AG04450 (cell line): ENCODE results near the gene C4orf50. TPM values are rescaled to one million over a fixed set of nuclear protein-coding genes. Genes with fewer than 3 reads are reported as not detected.

ENCODE experiments used
- CTCF ChIA-PET: fragments of 300-600, 350-600 bp; formaldehyde crosslinking; extraction: SDS; loops from one replicate; lab custom pipeline; 2022; ENCODE audit warnings: antibody characterized with exemption, inconsistent platforms; lab: Charles Lee
- POLR2A ChIA-PET: fragments of 350-600 bp; formaldehyde crosslinking; extraction: SDS; loops from one replicate; lab custom pipeline; 2021; ENCODE audit warnings: antibody characterized with exemption, inconsistent platforms; lab: Yijun Ruan, JAX
- DNase-seq: peaks from one replicate; pipeline ENCODE4 v3.0.0-alpha.2; 2011; ENCODE audit warnings: low read depth, low spot score
- H3K27ac ChIP-seq: one replicate; pipeline ENCODE4 v1.5.1; 2012; ENCODE audit warnings: low read depth, low read length, control low read depth
- H3K27me3 ChIP-seq: one replicate; pipeline ENCODE4 v1.6.0; 2012; ENCODE audit warnings: low read length; ENCODE audit not compliant: control insufficient read depth, insufficient read depth
- H3K4me3 ChIP-seq: 2 replicates; pipeline ENCODE4 v1.5.1; 2011; ENCODE audit warnings: mild to moderate bottlenecking, low read depth, low read length, control low read depth
- H3K9me3 ChIP-seq: 2 replicates; pipeline ENCODE4 v1.5.1; 2012; ENCODE audit warnings: low read length; ENCODE audit not compliant: control insufficient read depth, insufficient read depth
- polyA minus RNA-seq: library from RNA; depleted of rRNA, polyadenylated mRNA; stranded (reverse); fragments of >200 nt; gene quantifications from 2 replicates; pipeline ENCODE4 v1.2.3, GENCODE V29; 2011; rRNA and poly(A)+ RNA removed
- polyA plus RNA-seq: library from polyadenylated mRNA; depleted of rRNA; stranded (reverse); fragments of >200 nt; gene quantifications from 2 replicates; pipeline ENCODE4 v1.2.3, GENCODE V29; 2011; rRNA removed
- TF ChIP-seq, protein P1 (sequence below): IDR thresholded peaks from 2 replicates; pipeline ENCODE4 v1.5.1; 2011; ENCODE audit warnings: low read depth, low read length, control low read depth, inconsistent platforms

C4orf50 gene
- not detected in 2 replicates for polyA plus RNA-seq
- not detected in 2 replicates for polyA minus RNA-seq

DNA sequence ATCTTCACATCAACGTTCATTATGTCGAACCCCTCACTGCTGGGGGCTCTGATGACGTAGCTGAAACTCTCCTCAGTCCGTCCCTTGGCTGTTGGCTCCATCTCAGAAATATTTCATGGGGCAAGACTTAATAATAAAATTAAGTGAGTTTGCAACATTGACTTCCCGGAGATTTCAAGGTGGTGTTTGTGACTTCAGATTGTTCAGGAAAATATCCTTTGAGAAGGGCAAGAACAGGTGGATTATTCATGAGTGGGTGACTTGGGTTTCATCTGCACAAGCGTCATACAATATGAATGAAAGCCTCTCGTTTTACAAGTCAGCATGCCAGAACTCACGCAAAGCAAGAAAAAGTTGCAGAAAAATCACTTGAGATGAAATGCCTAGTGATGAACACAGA lies at the start of gene C4orf50:
C4orf50 (minus strand) TSS at position 101 of the 400 bp plus-strand sequence.
- ChIA-PET CTCF (interaction anchor here (4.0 kb wide), 1 partner anchor 19 kb away, joined by 22 read pairs; no protein-coding TSS in a partner anchor), POLR2A (no interaction called here)
- TF ChIP-seq, protein P1, sequence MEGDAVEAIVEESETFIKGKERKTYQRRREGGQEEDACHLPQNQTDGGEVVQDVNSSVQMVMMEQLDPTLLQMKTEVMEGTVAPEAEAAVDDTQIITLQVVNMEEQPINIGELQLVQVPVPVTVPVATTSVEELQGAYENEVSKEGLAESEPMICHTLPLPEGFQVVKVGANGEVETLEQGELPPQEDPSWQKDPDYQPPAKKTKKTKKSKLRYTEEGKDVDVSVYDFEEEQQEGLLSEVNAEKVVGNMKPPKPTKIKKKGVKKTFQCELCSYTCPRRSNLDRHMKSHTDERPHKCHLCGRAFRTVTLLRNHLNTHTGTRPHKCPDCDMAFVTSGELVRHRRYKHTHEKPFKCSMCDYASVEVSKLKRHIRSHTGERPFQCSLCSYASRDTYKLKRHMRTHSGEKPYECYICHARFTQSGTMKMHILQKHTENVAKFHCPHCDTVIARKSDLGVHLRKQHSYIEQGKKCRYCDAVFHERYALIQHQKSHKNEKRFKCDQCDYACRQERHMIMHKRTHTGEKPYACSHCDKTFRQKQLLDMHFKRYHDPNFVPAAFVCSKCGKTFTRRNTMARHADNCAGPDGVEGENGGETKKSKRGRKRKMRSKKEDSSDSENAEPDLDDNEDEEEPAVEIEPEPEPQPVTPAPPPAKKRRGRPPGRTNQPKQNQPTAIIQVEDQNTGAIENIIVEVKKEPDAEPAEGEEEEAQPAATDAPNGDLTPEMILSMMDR: no peak
- Histone ChIP-seq H3K9me3 (no peaks in the 10 kb centered on the region), H3K27ac (no peak within 1 kb of the TSS), H3K4me3 (no peak within 1 kb of the TSS), H3K27me3 (no peaks in the 10 kb centered on the region)
- DNase-seq: no peak

GRCh38 chr4:6065934-6066590 lies 47.8 kb upstream of the C4orf50 start:
- H3K27ac ChIP-seq: no peak overlapping the region
- no peaks in the 10 kb centered on the region for H3K27me3 ChIP-seq
- TF ChIP-seq, protein P1: no peak
- H3K4me3 ChIP-seq: no peak overlapping the region
- ChIA-PET POLR2A (no interaction called here), CTCF (no interaction called here)
- DNase-seq: no peak
- peaks cover 51% of the 10 kb centered on the region for H3K9me3 ChIP-seq

GRCh38 chr4:6065166-6065565 lies 46.9 kb upstream of the C4orf50 start:
- ChIA-PET CTCF (no interaction called here), POLR2A (no interaction called here)
- H3K27me3 ChIP-seq: no peaks in the 10 kb centered on the region
- H3K4me3 ChIP-seq: no peak overlapping the region
- H3K27ac ChIP-seq: no peak overlapping the region
- DNase-seq: no peak
- peaks cover 54% of the 10 kb centered on the region for H3K9me3 ChIP-seq
- TF ChIP-seq, protein P1: no peak

GRCh38 chr4:6064383-6064782 lies 46.2 kb upstream of the C4orf50 start:
- ChIA-PET POLR2A (no interaction called here), CTCF (no interaction called here)
- no peaks in the 10 kb centered on the region for H3K27me3 ChIP-seq
- H3K4me3 ChIP-seq: no peak overlapping the region
- peaks cover 56% of the 10 kb centered on the region for H3K9me3 ChIP-seq
- TF ChIP-seq, protein P1: no peak
- H3K27ac ChIP-seq: no peak overlapping the region
- DNase-seq: no peak

- Histone ChIP-seq H3K27ac (no peak overlapping the region), H3K27me3 (no peaks in the 10 kb centered on the region), H3K9me3 (peaks cover 63% of the 10 kb centered on the region), H3K4me3 (no peak overlapping the region)
- ChIA-PET POLR2A (no interaction called here), CTCF (no interaction called here)
- TF ChIP-seq, protein P1: no peak
- DNase-seq: no peak
Observed at GRCh38 chr4:6063684-6064083, 45.5 kb upstream of the C4orf50 start.
